ENCODE data around the gene CALCR. TPM values are rescaled to one million over a fixed set of nuclear protein-coding genes. Genes with fewer than 3 reads are reported as not detected.

Gene CALCR
- total RNA-seq, 1 experiment from 2014 or later = not detected

DNA sequence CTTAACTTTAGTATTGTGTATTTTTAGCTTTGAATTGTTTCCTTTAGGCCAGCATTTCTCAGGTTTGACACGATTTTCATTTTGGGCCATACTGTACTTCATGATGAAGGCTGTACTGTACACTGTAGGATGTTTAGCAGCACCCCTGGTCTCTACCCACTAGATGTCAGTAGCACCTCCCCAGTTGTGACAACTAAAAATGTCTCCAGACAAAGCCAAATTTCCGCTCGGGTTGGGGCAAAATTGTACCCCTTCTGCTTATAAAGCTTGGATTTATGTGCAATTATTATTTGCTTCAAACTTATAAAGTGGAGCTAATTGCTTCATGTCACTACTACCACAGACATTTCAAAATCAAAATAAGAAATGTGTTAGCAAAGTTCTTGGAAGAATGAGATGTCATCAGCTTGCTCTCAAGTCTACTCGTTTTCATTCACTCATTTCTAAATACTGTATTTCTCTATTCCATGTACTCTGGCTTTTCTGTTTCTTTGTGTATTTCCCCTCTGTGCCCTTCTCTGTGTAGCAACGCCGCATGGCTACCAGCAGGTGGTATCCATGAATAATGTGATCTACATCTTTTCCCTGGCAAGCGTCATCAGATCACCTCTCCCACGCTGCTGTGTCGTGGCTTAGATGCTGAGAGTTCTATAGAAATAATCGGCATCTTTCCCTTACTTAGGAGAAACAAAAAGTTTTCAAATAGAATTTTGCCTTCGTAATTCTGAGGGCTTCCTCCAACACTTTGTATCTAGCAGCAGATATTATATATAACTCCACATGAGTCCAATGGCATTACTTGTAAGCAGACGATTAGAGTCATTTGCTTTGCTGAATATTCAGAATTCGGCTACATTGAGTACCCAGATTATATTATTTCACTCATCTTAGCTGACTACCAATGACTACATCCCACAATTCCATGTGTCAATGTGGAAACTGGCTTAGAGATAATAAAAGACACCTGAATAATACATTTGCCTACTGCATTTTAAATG is 47.8 kb upstream of the CALCR start:
- Histone ChIP-seq H3K27me3 (replicated peaks; ENCODE audit: control insufficient read depth, insufficient read depth, low read length) (no peaks in the 10 kb centered on the region), H3K9me3 (no peaks in the 10 kb centered on the region), H3K4me1 (no peaks in the 10 kb centered on the region), H3K36me3 (ENCODE audit: control insufficient read depth, insufficient read depth, low read length) (no peaks in the 10 kb centered on the region), H3K4me3 (ENCODE audit: low read depth, low read length) (no peak overlapping the region)
- no peaks in the 10 kb centered on the region for H3K9me3 Mint-ChIP-seq (ENCODE audit: unreplicated experiment)
- intact Hi-C loops (cut with micrococcal nuclease; ENCODE audit: unreplicated experiment) = loop anchor here (1.0 to 10.0 kb wide), 3 partner anchors 95 to 465 kb away; no protein-coding TSS in a partner anchor
- no TSS peak for BruUV-seq (replicated peaks)
- H3K4me3 Mint-ChIP-seq (ENCODE audit: unreplicated experiment) = no peak overlapping the region
- TF ChIP-seq CTCF (IDR thresholded peaks at IDR 0.05; ENCODE audit: insufficient read depth in 1 of 2, low read depth in 1 of 2, low read length in 1 of 2, severe bottlenecking in 1 of 2, unreplicated experiment in 1 of 2) = peak; percentile 54 to 71
- no peak overlapping the region for H3K27ac Mint-ChIP-seq (ENCODE audit: unreplicated experiment)
- CTCF ChIA-PET = interaction anchor here (0.6 to 2.0 kb wide), 2 partner anchors 10 to 1076 kb away, joined by 3 to 7 read pairs; no protein-coding TSS in a partner anchor
- POLR2A ChIA-PET = no interaction called here
- H3K4me1 Mint-ChIP-seq (ENCODE audit: low read depth, unreplicated experiment) = peaks cover 6% of the 10 kb centered on the region
- peak; percentile 40 to 42 for DNase-seq
- no peaks in the 10 kb centered on the region for H3K27me3 Mint-ChIP-seq (ENCODE audit: insufficient read depth, unreplicated experiment)
- peaks cover 8% of the 10 kb centered on the region for H3K36me3 Mint-ChIP-seq (ENCODE audit: insufficient read depth, unreplicated experiment)

DNA sequence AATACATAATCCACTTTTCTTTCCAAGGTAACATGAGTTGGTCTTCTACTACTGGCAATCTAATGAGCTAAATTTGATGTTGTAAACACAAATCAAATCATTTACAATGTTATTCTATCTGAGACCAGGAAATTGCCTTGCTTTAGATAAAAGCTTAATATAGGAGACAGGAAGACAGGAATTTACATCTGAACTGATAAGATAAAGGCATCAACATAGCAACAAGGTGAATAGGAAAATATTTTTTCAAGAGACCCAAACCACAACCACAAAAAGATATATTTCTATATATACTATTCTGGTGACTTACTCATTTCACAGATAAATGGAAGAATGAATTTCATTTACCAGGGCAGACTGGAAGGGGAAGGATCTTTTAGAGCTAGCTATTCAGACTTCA is 46.3 kb upstream of the CALCR start:
- H3K4me1 Mint-ChIP-seq (ENCODE audit: low read depth, unreplicated experiment) = peaks cover 6% of the 10 kb centered on the region
- no peaks in the 10 kb centered on the region for H3K36me3 Mint-ChIP-seq (ENCODE audit: insufficient read depth, unreplicated experiment)
- intact Hi-C loops (cut with micrococcal nuclease; ENCODE audit: unreplicated experiment) = loop anchor here (5.0 to 10.0 kb wide), 2 partner anchors 96 to 376 kb away; no protein-coding TSS in a partner anchor
- Histone ChIP-seq H3K4me1 (no peaks in the 10 kb centered on the region), H3K36me3 (ENCODE audit: control insufficient read depth, insufficient read depth, low read length) (no peaks in the 10 kb centered on the region), H3K9me3 (no peaks in the 10 kb centered on the region), H3K4me3 (ENCODE audit: low read depth, low read length) (no peak overlapping the region), H3K27me3 (replicated peaks; ENCODE audit: control insufficient read depth, insufficient read depth, low read length) (no peaks in the 10 kb centered on the region)
- ChIA-PET POLR2A (no interaction called here), CTCF (interaction anchor here (2.0 kb wide), 1 partner anchor 9 kb away, joined by 7 read pairs; no protein-coding TSS in a partner anchor)
- no TSS peak for BruUV-seq (replicated peaks)
- H3K27ac Mint-ChIP-seq (ENCODE audit: unreplicated experiment) = no peak overlapping the region
- no peaks in the 10 kb centered on the region for H3K27me3 Mint-ChIP-seq (ENCODE audit: insufficient read depth, unreplicated experiment)
- no peak for TF ChIP-seq CTCF (IDR thresholded peaks at IDR 0.05; ENCODE audit: insufficient read depth in 1 of 2, low read depth in 1 of 2, low read length in 1 of 2, severe bottlenecking in 1 of 2, unreplicated experiment in 1 of 2)
- no peak overlapping the region for H3K4me3 Mint-ChIP-seq (ENCODE audit: unreplicated experiment)
- no peak for DNase-seq
- H3K9me3 Mint-ChIP-seq (ENCODE audit: unreplicated experiment) = no peaks in the 10 kb centered on the region

DNA sequence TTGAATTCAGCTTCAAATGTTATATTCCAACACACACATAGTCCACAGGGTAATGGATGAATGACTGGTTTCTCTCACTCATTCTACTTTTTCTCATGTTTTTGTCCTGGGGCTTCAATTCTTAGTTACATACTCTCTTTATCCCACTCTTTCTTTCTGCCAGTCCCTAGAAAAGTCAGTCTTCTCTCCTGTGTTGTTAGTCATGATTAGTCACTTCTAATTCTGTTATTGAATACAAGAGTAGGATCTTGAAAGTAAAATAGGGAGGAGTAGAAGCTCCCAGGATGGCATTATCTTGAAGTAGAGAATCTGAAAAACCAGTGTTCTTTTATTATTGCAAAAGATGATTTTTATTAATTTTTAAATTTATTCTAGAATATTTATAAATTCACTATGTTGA is 45.5 kb upstream of the CALCR start:
- Histone ChIP-seq H3K9me3 (no peaks in the 10 kb centered on the region), H3K4me3 (ENCODE audit: low read depth, low read length) (no peak overlapping the region), H3K4me1 (no peaks in the 10 kb centered on the region), H3K27me3 (replicated peaks; ENCODE audit: control insufficient read depth, insufficient read depth, low read length) (no peaks in the 10 kb centered on the region), H3K36me3 (ENCODE audit: control insufficient read depth, insufficient read depth, low read length) (no peaks in the 10 kb centered on the region)
- Mint-ChIP-seq H3K27me3 (ENCODE audit: insufficient read depth, unreplicated experiment) (no peaks in the 10 kb centered on the region), H3K4me1 (ENCODE audit: low read depth, unreplicated experiment) (peaks cover 6% of the 10 kb centered on the region), H3K27ac (ENCODE audit: unreplicated experiment) (no peak overlapping the region), H3K36me3 (ENCODE audit: insufficient read depth, unreplicated experiment) (no peaks in the 10 kb centered on the region), H3K4me3 (ENCODE audit: unreplicated experiment) (no peak overlapping the region), H3K9me3 (ENCODE audit: unreplicated experiment) (no peaks in the 10 kb centered on the region)
- no peak for TF ChIP-seq CTCF (IDR thresholded peaks at IDR 0.05; ENCODE audit: insufficient read depth in 1 of 2, low read depth in 1 of 2, low read length in 1 of 2, severe bottlenecking in 1 of 2, unreplicated experiment in 1 of 2)
- CTCF ChIA-PET = no interaction called here
- DNase-seq = no peak
- intact Hi-C loops (cut with micrococcal nuclease; ENCODE audit: unreplicated experiment) = loop anchor here (5.0 to 10.0 kb wide), 2 partner anchors 97 to 375 kb away; no protein-coding TSS in a partner anchor
- POLR2A ChIA-PET = no interaction called here
- BruUV-seq (replicated peaks) = no TSS peak

All from Caco-2 (cell line).